GM10248 (cell line): ENCODE results near the gene NRN1L.

Source experiments
- CTCF ChIA-PET: fragments of 300-600 bp; sonication (Branson Sonifier 250); formaldehyde crosslinking; extraction: SDS; loops from one replicate; lab custom pipeline; 2021; ENCODE audit warnings: antibody characterized with exemption; lab: Yijun Ruan, JAX
- POLR2A ChIA-PET: fragments of 350-650 bp; sonication (Branson Sonifier 250); formaldehyde crosslinking; extraction: SDS; loops from one replicate; lab custom pipeline; 2020; ENCODE audit warnings: antibody characterized with exemption; lab: Yijun Ruan, JAX
- DNase-seq: peaks from one replicate; pipeline ENCODE4 v3.0.0; 2012; ENCODE audit errors: extremely low spot score
- CTCF ChIP-seq: IDR thresholded peaks from 2 replicates; pipeline ENCODE4 v1.5.1; 2012; ENCODE audit warnings: mild to moderate bottlenecking, low read depth; ENCODE audit errors: extremely low read depth, missing control alignments, control extremely low read depth

The NRN1L gene

DNA sequence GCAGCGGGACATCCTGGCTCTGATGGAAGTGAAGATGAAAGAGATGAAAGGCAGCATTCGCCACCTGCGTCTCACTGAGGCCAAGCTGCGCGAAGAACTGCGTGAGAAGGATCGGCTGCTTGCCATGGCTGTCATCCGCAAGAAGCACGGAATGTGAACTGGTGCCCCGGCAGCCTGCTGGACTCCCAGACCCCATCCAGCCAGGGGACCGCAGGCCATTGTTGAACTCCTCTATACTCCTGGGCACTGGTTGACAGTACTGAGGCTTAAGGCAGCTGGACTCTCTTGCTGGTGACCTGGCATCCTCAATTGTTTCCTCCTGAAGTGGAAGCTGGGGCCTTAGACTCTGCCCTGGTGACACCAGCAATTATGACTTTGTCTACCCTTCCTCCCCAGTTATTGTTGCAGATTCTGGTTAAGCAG lies 41.3 kb upstream of the NRN1L start:
- DNase-seq: no peak
- POLR2A ChIA-PET: no interaction called here
- CTCF ChIA-PET: interaction anchor here (0.9 to 3.0 kb wide), 8 partner anchors 9 to 323 kb away, joined by 3 to 18 read pairs (median 4); partner anchors contain the start of genes RANBP10 and TSNAXIP1
- TF ChIP-seq CTCF: no peak

DNA sequence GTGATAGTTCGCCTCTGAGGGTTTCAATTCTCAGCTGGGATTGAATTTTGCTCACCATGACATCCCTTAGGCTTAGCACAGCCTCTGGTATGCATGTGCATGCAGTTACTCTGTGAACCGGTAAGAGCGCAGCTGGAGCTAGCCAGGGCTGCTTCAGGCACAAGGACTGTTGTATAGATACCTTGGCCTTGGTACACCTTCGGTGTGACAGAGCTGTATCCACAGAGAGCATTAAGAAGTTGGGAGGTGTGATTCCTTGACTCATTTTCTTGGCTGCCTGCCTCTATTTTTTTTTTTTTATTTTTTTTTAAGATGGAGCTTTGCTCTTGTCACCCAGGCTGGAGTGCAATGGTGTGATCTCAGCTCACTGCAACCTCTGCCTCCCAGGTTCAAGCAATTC lies 40.2 kb upstream of the NRN1L start:
- DNase-seq: no peak
- no peak for TF ChIP-seq CTCF
- CTCF ChIA-PET: interaction anchor here (0.6 to 3.0 kb wide), 13 partner anchors 9 to 323 kb away, joined by 3 to 18 read pairs (median 5); partner anchors contain the start of genes PSKH1, RANBP10 and TSNAXIP1
- POLR2A ChIA-PET: interaction anchor here (0.6 to 0.7 kb wide), 2 partner anchors 16 to 257 kb away, joined by 3 to 4 read pairs; no protein-coding TSS in a partner anchor

DNA sequence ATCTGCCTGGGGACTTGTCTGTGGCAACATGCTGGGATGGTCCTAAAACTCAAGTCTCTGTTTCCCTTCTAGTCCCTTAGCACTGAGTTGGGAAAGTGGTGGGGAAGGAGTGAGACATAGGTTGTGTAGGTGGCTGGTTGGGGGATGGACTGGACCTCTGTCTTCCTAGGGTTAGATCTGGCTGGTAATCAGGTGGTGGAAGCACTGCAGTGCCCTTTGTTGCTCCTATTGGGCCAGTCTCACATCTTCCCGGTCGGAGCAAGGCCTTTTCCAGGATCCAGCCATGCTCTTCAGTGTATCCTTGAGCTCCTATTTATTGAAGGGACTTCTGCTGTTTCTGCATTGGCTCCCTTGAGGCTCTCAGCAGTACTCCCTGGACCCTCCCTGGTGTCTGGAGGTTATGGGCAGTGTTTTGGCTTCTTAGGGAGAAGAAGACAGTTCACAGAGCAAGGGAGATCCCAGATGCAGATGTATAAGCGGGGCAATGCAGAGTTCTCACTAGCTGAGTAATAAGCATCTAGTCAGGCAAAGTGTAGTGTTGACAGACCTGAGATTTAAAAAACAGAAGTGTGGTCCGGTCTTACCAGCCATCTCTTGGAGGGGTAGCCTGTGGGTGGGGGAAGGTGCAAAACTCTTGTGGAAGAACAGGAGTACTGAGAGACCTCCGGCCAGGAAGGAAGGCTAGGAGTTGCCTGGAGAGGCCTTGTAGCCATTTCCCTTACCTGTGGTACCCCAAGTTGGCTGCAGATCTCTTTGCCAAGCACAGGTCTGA lies 39.2 kb upstream of the NRN1L start:
- ChIA-PET CTCF (interaction anchor here (0.8 to 3.0 kb wide), 14 partner anchors 8 to 324 kb away, joined by 3 to 18 read pairs (median 4); partner anchors contain the start of genes RANBP10 and TSNAXIP1), POLR2A (interaction anchor here (0.5 to 0.7 kb wide), 4 partner anchors 10 to 256 kb away, joined by 3 to 4 read pairs (median 3); no protein-coding TSS in a partner anchor)
- no peak for TF ChIP-seq CTCF
- no peak for DNase-seq

DNA sequence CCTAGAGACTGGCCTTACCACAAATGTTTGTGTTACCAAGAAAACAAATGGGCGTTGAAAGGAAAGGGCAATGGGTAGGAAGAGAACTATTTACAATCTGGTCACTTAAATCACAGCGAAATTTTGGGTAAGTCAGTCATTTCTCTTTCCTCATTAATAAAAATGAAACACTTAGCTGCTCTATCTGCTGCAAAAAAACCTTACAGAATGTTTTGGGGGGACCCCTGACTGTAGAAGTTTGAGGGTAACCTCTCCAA lies 38.7 kb upstream of the NRN1L start:
- CTCF ChIA-PET: interaction anchor here (0.8 to 2.0 kb wide), 6 partner anchors 9 to 39 kb away, joined by 3 to 5 read pairs (median 4); partner anchors contain the start of genes RANBP10 and TSNAXIP1
- POLR2A ChIA-PET: interaction anchor here (0.5 to 0.7 kb wide), 4 partner anchors 11 to 92 kb away, joined by 3 to 4 read pairs (median 3); no protein-coding TSS in a partner anchor
- no peak for DNase-seq
- no peak for TF ChIP-seq CTCF

DNA sequence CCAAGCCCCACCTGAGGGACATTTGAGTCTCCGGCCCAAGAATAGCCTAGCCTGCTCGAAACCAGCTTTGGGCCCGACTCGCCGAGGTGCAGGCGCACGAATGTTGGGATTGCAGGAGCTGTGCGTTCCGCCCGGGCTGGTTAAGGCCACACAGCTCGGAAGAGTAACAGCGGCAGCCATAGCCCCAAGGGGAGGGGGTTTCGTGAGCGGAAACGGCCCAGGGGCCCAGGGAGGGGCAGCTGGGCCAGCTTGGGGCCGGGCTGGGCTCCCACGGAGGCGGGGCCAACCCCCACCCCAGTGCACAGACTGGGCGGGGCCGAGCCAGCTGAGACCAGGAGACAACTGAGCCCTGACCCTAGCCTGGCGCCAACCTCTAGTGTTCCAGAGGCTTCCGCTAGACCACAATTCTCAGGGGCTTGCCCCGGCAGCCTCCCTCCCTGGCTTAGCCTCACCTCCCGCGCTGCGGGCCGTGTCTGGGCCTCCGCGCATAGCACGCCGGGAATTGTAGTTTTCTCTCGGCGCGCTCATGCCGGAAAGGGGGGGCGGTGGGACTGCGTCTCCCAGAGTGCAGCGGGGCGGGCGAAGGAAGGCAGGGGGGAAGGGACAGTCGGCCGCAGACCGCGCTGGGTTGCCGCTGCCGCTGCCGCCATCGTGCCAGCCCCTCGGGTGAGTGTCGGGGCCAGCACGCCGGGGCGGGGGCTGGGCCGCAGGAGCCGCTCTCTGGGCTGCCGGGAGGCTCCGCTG lies 38.2 kb upstream of the NRN1L start, which contains the start of gene NUTF2:
Gene NUTF2, plus strand, starts transcription at position 614 of the 744 bp plus-strand sequence. CDS start 18,198 bp downstream, outside the sequence.
- no peak for TF ChIP-seq CTCF
- ChIA-PET POLR2A (interaction anchor here (0.5 to 0.7 kb wide), 4 partner anchors 11 to 92 kb away, joined by 3 to 4 read pairs (median 3); no protein-coding TSS in a partner anchor), CTCF (interaction anchor here (0.8 to 2.0 kb wide), 6 partner anchors 9 to 40 kb away, joined by 3 to 5 read pairs (median 4); partner anchors contain the start of genes RANBP10 and TSNAXIP1)
- peak; percentile 95 for DNase-seq

- peak; percentile 80 for DNase-seq
- POLR2A ChIA-PET: no interaction called here
- CTCF ChIA-PET: interaction anchor here (1.7 to 2.2 kb wide), 2 partner anchors 16 to 31 kb away, joined by 5 to 10 read pairs (median 5); no protein-coding TSS in a partner anchor
- TF ChIP-seq CTCF: no peak
Measured at GRCh38 chr16:67847064-67847861, 37.4 kb upstream of the NRN1L start, which contains the start of gene CENPT. CENPT (minus strand) TSS chr16:67847693; CDS start chr16:67833859, 13,834 bp downstream.
